Gastroesophageal sphincter (tissue), 4 donors: ENCODE results near the gene ESAM. TPM values are rescaled to one million over a fixed set of nuclear protein-coding genes. Genes with fewer than 3 reads are reported as not detected.

Source experiments
- ATAC-seq: fragments of 150-250 bp; one replicate; pipeline ENCODE4 v1.9.1; 2016; ENCODE audit warnings: mild to moderate bottlenecking, moderate library complexity
- H3K27ac ChIP-seq, 4 donors: fragments of 200-600 bp; sonication (generic) in 3 of 4; 1 replicate in 3 of 4; 2 replicates in 1 of 4; pipeline ENCODE4 v1.5.1; 2016 to 2019
- H3K27me3 ChIP-seq: fragments of 200-600 bp; sonication (generic); one replicate; pipeline ENCODE4 v1.5.1; 2019
- H3K36me3 ChIP-seq, 2 donors: fragments of 200-600 bp; sonication (generic); one replicate each; pipeline ENCODE4 v1.5.1; 2019; ENCODE audit warnings: control low read depth in 1 of 2
- H3K4me1 ChIP-seq, 3 donors: fragments of 200-600 bp; sonication (generic); 1 replicate in 2 of 3; 2 replicates in 1 of 3; pipeline ENCODE4 v1.5.1; 2016 to 2019; ENCODE audit warnings: control low read depth in 2 of 3
- H3K4me3 ChIP-seq, 2 donors: fragments of 200-600 bp; sonication (generic); one replicate each; pipeline ENCODE4 v1.5.1; 2019; ENCODE audit warnings: mild to moderate bottlenecking in 1 of 2, moderate library complexity in 1 of 2
- H3K9me3 ChIP-seq, 3 donors: fragments of 200-600 bp; sonication (generic); one replicate each; pipeline ENCODE4 v1.5.1; 2017 to 2019; ENCODE audit warnings: control low read depth in 2 of 3
- CTCF ChIP-seq, 4 experiments: fragments of 200-600 bp in 2 of 4; fragments of 450-650 bp in 2 of 4; sonication (generic) in 1 of 4; IDR thresholded peaks; one replicate each; pipeline ENCODE4 v1.5.1; 2017 to 2019; ENCODE audit warnings: antibody characterized with exemption in 4 of 4, mild to moderate bottlenecking in 2 of 4, moderate library complexity in 2 of 4
- EP300 ChIP-seq: sonication (generic); formaldehyde crosslinking; IDR thresholded peaks from one replicate; pipeline ENCODE4 v1.6.1; 2017; ENCODE audit warnings: antibody characterized with exemption, mild to moderate bottlenecking
- POLR2A ChIP-seq, 2 donors: fragments of 450-650 bp; IDR thresholded peaks; one replicate each; pipeline ENCODE4 v1.6.1; 2017; ENCODE audit warnings: antibody characterized with exemption in 2 of 2, mild to moderate bottlenecking in 2 of 2, moderate library complexity in 1 of 2
- POLR2AphosphoS5 ChIP-seq: sonication (generic); formaldehyde crosslinking; IDR thresholded peaks from one replicate; pipeline ENCODE4 v1.6.1; 2017; ENCODE audit warnings: antibody characterized with exemption
- WGBS, 2 donors: methylation state at CpG; one replicate each; pipeline ENCODE4 v1.1.5; 2018; ENCODE audit warnings: low coverage in 1 of 2; 5-methylcytosine and 5-hydroxymethylcytosine counted together
- total RNA-seq, 4 donors: library from RNA; depleted of rRNA; stranded (reverse); fragments of >200 nt; gene quantifications; one replicate each; pipeline ENCODE4 v1.1.0, GENCODE V29; 2016

ESAM gene
- total RNA-seq, result 10 to 100 TPM in 3 of 4 donors, 1 to 10 TPM in 1; 9.8 to 38.4 (median 22.4) TPM

- Histone ChIP-seq H3K27ac (peak within 1 kb of the TSS; percentile 49 to 83 (median 80)), H3K4me3 (peak within 1 kb of the TSS; percentile 39 to 58), H3K4me1 (peaks cover 0 to 63% (median 28%) of the 10 kb centered on the region in 3 donors), H3K36me3 (peaks cover 0 to 19% of the 10 kb centered on the region in 2 donors), H3K9me3 (no peaks in the 10 kb centered on the region), H3K27me3 (peaks cover 59% of the 10 kb centered on the region)
- TF ChIP-seq POLR2AphosphoS5 (peak; percentile 37), CTCF (IDR thresholded peaks at IDR 0.05) (no peak), POLR2A (IDR thresholded peaks at IDR 0.05) (peak; percentile 29 to 49), EP300 (no peak)
- ATAC-seq, result no peak
- 0% methylated on average over 1 of the region's 55 CpGs for WGBS, 2 donors
Measured at GRCh38 chr11:124762105-124762623, at the start of gene ESAM. TSS of gene ESAM (minus strand) at chr11:124762290. CDS start at chr11:124762154, 136 bp downstream.

- TF ChIP-seq POLR2AphosphoS5, result no peak
- no peak for TF ChIP-seq EP300
- no peak for TF ChIP-seq CTCF (IDR thresholded peaks at IDR 0.05)
- no peak for TF ChIP-seq POLR2A (IDR thresholded peaks at IDR 0.05)
- H3K27me3 ChIP-seq, result peaks cover 13% of the 10 kb centered on the region
- no peak overlapping the region for H3K4me3 ChIP-seq
- H3K27ac ChIP-seq, result no peak overlapping the region
- H3K4me1 ChIP-seq, result no peaks in the 10 kb centered on the region
- 72 to 82% methylated on average over 6 to 10 of the region's 10 CpGs for WGBS, 2 donors
- no peak for ATAC-seq
- no peaks in the 10 kb centered on the region for H3K9me3 ChIP-seq
- peaks cover 0 to 15% of the 10 kb centered on the region in 2 donors for H3K36me3 ChIP-seq
Measured at GRCh38 chr11:124811399-124812125, 49.5 kb upstream of the ESAM start.

GRCh38 chr11:124807660-124808270, 45.7 kb upstream of the ESAM start:
- WGBS, 2 donors, result 86 to 92% methylated on average over 3 to 4 of the region's 6 CpGs
- no peak overlapping the region for H3K4me3 ChIP-seq
- H3K27ac ChIP-seq, result no peak overlapping the region
- no peaks in the 10 kb centered on the region for H3K4me1 ChIP-seq
- H3K27me3 ChIP-seq, result no peaks in the 10 kb centered on the region
- no peak for ATAC-seq
- TF ChIP-seq EP300 (no peak), POLR2A (IDR thresholded peaks at IDR 0.05) (no peak), POLR2AphosphoS5 (no peak), CTCF (IDR thresholded peaks at IDR 0.05) (no peak)
- no peaks in the 10 kb centered on the region for H3K9me3 ChIP-seq
- H3K36me3 ChIP-seq, result peaks cover 0 to 26% of the 10 kb centered on the region in 2 donors

- H3K36me3 ChIP-seq, result peaks cover 0 to 26% of the 10 kb centered on the region in 2 donors
- no peak for ATAC-seq
- 87 to 94% methylated on average over 4 to 5 of the region's 5 CpGs for WGBS, 2 donors
- no peak overlapping the region for H3K27ac ChIP-seq
- peaks cover 0 to under 1% (median 0%) of the 10 kb centered on the region in 3 donors for H3K4me1 ChIP-seq
- H3K4me3 ChIP-seq, result no peak overlapping the region
- H3K27me3 ChIP-seq, result no peaks in the 10 kb centered on the region
- TF ChIP-seq EP300 (no peak), CTCF (IDR thresholded peaks at IDR 0.05) (no peak)
- no peaks in the 10 kb centered on the region for H3K9me3 ChIP-seq
Measured at GRCh38 chr11:124807201-124807600, 45.1 kb upstream of the ESAM start.
